ENCODE measurements around the gene ISG15. TPM values are rescaled to one million over a fixed set of nuclear protein-coding genes. Genes with fewer than 3 reads are reported as not detected.

ISG15 gene
- total and polyA plus RNA-seq, 9 of the 15 experiments (the other 6 are each of a cell fraction or from before 2014, with no cell fraction given) = 0.40 to 58.3 (median 12.2) TPM

DNA sequence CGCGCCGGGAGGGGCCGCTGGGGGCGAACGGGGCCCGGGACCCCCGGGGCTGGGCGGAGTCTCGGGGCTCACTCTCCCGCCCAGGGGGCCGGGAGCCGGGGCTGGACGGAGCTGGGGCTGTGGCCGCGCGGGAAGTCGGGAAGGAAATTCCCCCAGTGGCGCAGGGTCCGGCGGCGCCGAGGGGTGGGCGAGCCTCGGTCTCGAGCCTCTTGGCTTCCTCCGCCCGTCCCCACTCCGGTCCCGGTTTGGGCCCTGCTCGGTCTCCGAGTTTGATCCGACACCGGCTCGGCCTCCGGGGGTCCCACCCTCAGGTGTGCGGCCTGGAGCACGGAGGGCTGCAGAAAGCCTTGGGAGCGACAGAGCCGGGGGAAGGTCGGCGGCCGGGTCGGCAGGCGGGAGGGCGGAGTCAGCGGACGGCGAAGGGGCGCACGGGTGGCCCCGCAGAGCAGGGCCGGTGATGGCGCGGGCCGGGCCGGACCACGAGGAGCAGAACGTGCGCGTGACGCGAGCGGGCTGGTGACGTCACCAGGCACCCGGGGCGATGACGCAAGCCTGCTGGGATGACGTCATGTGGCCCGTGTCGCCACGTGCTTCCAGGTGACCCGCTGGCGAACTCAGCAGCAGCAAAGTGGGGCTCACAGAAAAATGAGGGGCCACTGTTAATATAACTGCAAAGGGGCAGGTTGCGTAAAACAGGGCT lies 12.8 kb upstream of the ISG15 start (continued):
- TF ChIP-seq JUND (IDR thresholded peaks at IDR 0.05; ENCODE audit: borderline replicate concordance, low read depth, low read length) (peak; percentile 100), JUND (tag; IDR thresholded peaks at IDR 0.05; ENCODE audit: borderline replicate concordance, low read depth, low read length) (peak; percentile 100), CREB1 (IDR thresholded peaks at IDR 0.05) (peak; percentile 100), CREB1 (CRISPR knock-in tag; IDR thresholded peaks at IDR 0.05) (peak; percentile 100), HMG20A (CRISPR knock-in tag; conservative IDR thresholded peaks at IDR 0.05) (no peak), PTBP1 (IDR thresholded peaks at IDR 0.05; ENCODE audit: low read depth, low read length) (0 out of 2 replicates have a peak, but pooled peaks have one; percentile 24), ZNF561 (CRISPR knock-in tag; conservative IDR thresholded peaks at IDR 0.05) (no peak), PHB2 (IDR thresholded peaks at IDR 0.05; ENCODE audit: low read depth) (no peak), NCOA4 (IDR thresholded peaks at IDR 0.05; ENCODE audit: partially characterized antibody) (no peak), RBM17 (IDR thresholded peaks at IDR 0.05; ENCODE audit: borderline replicate concordance, low read depth, low read length) (no peak), CTBP1 (IDR thresholded peaks at IDR 0.05; ENCODE audit: borderline replicate concordance) (peak; percentile 95), ZNF324 (CRISPR knock-in tag; IDR thresholded peaks at IDR 0.05) (peak; percentile 51; the same call in 1 of the 2 replicates), CC2D1A (IDR thresholded peaks at IDR 0.05) (no peak), ZNF175 (CRISPR knock-in tag; IDR thresholded peaks at IDR 0.05; ENCODE audit: low read depth) (peak; percentile 80), NR4A1 (CRISPR knock-in tag; IDR thresholded peaks at IDR 0.05) (peak; percentile 32; the same call in 1 of the 2 replicates), NR4A1 (tag; IDR thresholded peaks at IDR 0.05) (peak; percentile 68), ARNT (IDR thresholded peaks at IDR 0.05) (no peak), ZNF217 (CRISPR knock-in tag; IDR thresholded peaks at IDR 0.05) (no peak), CAMTA2 (CRISPR knock-in tag; conservative IDR thresholded peaks at IDR 0.05) (0 out of 2 replicates have a peak, but pooled peaks have one; percentile 24), MTF1 (CRISPR knock-in tag; IDR thresholded peaks at IDR 0.05; ENCODE audit: borderline replicate concordance) (no peak), RBM22 (IDR thresholded peaks at IDR 0.05; ENCODE audit: low read depth, low read length, poor library complexity, severe bottlenecking) (peak; percentile 39)
- TF ChIP-seq, protein P1, sequence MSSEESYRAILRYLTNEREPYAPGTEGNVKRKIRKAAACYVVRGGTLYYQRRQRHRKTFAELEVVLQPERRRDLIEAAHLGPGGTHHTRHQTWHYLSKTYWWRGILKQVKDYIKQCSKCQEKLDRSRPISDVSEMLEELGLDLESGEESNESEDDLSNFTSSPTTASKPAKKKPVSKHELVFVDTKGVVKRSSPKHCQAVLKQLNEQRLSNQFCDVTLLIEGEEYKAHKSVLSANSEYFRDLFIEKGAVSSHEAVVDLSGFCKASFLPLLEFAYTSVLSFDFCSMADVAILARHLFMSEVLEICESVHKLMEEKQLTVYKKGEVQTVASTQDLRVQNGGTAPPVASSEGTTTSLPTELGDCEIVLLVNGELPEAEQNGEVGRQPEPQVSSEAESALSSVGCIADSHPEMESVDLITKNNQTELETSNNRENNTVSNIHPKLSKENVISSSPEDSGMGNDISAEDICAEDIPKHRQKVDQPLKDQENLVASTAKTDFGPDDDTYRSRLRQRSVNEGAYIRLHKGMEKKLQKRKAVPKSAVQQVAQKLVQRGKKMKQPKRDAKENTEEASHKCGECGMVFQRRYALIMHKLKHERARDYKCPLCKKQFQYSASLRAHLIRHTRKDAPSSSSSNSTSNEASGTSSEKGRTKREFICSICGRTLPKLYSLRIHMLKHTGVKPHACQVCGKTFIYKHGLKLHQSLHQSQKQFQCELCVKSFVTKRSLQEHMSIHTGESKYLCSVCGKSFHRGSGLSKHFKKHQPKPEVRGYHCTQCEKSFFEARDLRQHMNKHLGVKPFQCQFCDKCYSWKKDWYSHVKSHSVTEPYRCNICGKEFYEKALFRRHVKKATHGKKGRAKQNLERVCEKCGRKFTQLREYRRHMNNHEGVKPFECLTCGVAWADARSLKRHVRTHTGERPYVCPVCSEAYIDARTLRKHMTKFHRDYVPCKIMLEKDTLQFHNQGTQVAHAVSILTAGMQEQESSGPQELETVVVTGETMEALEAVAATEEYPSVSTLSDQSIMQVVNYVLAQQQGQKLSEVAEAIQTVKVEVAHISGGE (CRISPR knock-in tag; IDR thresholded peaks at IDR 0.05) = peak in 1 of 3 experiments; percentile 76; a peak in 2 of 6 replicates
- TF ChIP-seq, protein P2, sequence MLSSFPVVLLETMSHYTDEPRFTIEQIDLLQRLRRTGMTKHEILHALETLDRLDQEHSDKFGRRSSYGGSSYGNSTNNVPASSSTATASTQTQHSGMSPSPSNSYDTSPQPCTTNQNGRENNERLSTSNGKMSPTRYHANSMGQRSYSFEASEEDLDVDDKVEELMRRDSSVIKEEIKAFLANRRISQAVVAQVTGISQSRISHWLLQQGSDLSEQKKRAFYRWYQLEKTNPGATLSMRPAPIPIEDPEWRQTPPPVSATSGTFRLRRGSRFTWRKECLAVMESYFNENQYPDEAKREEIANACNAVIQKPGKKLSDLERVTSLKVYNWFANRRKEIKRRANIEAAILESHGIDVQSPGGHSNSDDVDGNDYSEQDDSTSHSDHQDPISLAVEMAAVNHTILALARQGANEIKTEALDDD (IDR thresholded peaks at IDR 0.05) = no peak
- TF ChIP-seq, protein P3, sequence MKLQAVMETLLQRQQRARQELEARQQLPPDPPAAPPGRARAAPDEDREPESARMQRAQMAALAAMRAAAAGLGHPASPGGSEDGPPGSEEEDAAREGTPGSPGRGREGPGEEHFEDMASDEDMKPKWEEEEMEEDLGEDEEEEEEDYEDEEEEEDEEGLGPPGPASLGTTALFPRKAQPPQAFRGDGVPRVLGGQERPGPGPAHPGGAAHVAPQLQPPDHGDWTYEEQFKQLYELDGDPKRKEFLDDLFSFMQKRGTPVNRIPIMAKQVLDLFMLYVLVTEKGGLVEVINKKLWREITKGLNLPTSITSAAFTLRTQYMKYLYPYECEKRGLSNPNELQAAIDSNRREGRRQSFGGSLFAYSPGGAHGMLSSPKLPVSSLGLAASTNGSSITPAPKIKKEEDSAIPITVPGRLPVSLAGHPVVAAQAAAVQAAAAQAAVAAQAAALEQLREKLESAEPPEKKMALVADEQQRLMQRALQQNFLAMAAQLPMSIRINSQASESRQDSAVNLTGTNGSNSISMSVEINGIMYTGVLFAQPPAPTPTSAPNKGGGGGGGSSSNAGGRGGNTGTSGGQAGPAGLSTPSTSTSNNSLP (IDR thresholded peaks at IDR 0.05; ENCODE audit: borderline replicate concordance, low read depth, low read length) = no peak
